ENCODE data around the gene LSS.
"Not testable (repeated sequence)": the region's sequence is repeated elsewhere in the genome, so short reads cannot be mapped to it uniquely, and the experiment has no call there.

The LSS gene

DNA sequence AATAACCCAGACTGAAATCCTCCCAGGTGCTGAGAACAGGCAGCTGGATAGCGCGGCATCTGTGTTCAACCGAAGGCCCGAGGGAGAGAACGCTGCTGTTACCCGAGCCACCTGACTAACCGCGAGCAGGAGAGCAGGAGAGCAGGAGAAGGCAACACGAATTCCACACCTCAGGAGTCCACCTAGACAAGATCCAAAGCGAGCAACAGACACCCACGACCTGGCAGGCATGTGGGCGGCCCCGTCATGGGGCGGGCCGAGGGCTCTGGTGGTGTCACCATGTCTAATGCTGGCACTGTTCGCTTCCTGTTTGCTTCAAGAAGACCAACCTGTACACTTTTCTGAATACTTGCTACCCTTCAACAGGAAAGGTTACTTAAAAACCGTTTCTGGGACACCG lies 23.4 kb downstream of the LSS start:
- DNase-seq (ENCODE audit: low read depth in 2 of 2): no peak

DNA sequence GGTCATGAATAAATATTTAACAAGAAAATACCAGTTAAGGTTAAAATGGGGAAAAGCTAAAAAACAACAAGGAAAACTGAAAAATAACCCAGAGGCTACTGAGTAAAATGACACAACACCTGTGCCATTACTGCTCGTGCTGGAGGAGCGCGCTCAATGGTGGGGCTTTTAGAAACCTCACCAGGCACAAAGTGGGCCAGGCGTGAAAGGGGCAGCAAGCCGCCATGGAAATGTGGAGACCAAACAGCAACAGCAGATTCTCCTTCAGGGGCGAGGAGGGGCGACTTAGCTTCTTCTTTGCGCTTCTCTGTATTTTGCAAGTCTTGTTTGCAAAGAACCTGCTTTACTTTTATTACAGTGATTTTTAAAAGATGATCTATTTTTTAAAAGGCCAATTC lies 25.4 kb downstream of the LSS start:
- DNase-seq (ENCODE audit: low read depth in 2 of 2): no peak

DNA sequence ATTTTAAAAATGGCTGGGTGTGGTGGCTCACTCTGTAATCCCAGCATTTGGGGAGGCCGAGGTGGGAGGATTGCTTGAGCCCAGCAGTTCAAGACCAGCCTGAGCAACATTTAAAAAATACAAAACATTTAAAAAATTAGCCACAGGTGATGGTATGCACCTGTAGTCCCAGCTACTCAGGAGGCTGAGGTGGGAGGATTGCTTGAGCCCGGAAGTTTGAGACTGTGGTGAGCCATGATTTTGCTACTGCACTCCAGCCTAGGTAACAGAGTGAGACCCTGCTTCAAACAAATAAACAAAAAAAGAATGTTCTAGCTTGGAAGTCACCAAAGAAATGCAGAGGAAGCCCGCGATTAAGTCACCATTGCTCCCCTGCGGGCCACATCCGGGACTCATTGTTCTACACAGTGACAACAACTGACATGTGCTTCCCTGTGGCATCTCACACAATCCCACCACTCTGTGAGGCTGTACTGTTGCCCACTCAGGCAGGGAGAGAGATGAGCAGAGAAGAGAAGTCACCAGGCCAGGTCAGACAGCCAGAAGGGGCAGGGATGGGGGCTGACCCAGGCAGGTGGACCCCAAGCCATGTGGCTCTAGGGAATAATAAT lies 25.9 kb downstream of the LSS start:
- no peak for DNase-seq (ENCODE audit: low read depth in 2 of 2)

DNA sequence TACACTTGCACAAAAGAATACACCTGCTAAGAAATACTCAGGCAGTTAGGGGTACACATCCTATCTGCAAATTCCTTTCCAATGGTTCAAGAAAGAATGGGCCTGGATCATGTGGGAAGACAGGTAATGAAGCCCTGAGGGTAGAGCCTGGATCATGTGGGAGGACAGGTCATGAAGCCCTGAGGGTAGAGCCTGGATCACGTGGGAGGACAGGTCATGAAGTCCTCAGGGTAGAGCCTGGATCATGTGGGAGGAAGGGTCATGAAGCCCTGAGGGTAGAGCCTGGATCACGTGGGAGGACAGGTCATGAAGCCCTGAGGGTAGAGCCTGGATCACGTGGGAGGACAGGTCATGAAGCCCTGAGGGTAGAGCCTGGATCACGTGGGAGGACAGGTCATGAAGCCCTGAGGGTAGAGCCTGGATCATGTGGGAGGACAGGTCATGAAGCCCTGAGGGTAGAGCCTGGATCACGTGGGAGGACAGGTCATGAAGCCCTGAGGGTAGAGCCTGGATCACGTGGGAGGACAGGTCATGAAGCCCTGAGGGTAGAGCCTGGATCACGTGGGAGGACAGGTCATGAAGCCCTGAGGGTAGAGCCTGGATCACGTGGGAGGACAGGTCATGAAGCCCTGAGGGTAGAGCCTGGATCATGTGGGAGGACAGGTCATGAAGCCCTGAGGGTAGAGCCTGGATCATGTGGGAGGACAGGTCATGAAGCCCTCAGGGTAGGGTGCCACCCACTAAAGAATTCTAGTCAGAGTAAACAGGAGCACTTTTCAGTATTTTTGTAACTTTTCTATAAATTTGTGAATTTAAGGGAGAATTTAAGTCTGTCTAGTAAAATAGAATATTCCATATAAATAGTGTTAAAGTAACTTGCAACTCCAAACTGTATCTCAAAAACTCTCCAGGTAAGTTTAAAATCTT lies 27.4 kb downstream of the LSS start:
- DNase-seq (ENCODE audit: low read depth in 2 of 2): not testable (repeated sequence)

DNA sequence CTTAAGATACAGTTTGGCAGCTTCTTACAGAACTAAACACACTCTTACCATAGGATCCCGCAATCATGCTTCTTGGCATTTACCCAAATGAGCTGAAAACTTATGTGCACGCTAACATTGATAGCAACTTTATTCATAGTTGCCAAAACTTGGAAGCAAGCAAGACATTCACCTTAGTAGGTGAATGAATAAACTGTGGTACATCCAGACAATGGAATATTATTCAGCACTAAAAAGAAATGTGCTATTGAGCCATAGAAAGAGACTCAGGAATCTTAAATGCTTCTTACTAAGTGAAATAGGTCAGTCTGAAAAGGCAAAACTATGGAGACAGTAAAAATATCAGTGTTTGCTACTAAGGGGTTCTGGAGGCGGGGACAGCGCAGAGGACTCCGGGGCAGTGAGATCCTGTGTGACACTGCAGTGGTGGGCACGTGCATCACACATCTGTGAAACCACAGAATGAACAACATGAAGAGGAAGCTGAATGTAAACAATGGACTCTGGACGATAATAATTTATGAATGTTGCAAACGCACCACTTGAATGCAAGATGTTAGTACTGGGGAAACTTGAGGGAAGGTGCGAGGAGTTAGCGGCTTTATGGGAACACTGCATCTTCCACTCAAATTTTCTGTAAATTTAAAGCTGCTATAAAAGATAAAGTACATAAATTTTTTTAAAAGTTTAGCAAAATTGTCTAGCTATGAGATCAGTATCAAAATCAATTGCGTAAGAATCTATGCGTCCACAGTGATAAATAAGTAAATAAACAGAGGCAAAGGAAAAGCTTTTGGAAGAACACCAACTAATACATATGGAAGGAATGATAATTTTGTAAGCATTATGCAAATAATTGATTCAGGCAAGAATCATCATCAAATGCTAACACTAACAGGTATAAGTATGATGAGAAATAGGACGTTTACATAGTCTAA lies 28.9 kb downstream of the LSS start:
- DNase-seq (ENCODE audit: low read depth in 2 of 2): no peak

DNA sequence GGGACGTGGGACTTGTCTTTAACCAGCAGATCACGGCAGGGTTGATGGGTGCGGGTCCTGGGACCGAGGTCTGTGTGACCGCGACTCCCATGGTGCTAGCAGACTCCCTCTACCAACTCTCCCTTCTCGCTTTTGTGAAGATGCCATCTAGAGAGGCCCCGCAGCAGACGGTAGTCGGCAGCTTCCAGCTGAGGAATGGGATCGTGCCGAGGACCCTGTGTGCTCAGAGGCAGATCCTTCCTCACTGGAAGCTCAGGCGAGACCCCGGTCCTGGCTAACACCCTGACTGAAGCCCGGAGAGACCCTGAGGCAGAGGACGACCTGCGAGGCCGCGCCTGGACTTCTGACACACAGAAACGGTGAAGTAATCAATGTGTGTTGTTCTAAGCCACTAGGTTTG lies 31.8 kb downstream of the LSS start:
- no peak for DNase-seq (ENCODE audit: low read depth in 2 of 2)

DNA sequence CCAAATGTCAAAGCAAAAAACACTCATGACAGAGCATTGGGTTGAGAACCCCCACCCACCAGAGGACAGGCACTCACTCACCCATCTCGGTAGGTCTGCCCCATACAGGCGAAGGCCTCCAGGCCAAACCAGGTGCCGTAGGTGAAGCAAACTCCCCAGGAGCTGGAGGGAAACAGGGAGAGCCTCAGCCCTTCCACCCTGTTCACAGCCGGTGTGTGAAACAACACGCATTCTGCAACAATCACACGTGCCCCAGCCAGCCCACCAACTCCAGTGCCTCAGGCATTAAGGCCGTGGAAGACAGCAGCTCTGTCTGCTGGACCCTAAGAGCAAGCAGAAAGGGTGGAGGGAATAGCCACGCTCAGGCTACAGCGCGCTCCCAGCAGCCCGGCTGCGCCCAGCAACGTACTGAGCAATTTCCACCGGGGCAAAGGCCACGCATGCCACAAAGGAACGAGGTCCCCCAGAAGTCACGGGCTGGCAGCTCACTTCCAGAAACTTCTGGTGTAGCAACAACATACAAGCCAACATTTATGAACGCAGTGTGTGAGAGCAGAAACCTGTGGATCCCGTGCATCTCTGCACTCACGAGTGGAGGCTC lies 32.9 kb downstream of the LSS start:
- DNase-seq (ENCODE audit: low read depth in 2 of 2): no peak

DNA sequence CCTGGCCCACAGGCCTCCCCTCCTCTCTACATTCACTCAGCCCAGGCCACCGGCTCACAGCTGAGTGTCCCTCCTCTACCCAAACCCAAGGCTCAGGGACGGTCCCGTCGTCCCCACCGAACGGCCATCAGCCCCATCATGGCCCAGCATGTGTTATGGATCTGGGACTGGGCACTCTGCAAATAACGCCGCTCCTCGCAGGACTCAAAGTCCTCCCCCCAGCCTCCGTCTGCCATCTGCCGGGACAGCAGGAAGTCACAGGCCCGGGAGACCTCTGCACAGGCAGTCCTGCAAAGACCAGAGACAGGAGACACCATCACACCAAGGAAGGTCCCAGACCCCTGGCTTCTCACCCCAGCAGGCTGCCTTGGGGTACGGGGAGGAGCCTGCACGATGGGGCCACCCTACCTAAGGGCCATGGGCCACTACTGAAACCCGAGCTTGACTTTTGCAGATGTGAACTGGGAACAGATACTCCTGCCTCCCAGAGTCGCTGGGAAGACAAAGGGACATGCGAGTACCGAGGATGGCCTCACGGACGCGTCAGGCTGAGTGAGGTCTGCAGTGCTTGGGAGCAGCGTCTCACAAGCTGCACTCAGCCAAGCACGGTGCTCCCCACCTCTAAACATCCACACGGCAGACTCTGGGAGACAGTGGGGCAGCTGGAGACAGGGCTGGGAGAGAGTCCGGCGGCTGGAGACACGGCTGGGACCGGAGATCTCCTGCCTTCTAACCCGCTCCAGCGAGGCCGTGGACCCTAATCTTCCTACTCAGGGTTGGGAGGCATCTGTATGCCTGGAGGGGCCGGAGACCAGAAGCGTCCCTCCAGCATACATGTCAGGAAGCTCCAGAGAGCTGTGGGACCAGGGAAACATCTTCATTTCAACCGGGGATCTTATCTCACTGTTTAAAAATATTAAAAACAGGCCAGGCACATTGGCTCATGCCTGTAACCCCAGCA lies 33.9 kb downstream of the LSS start:
- no peak for DNase-seq (ENCODE audit: low read depth in 2 of 2)

DNA sequence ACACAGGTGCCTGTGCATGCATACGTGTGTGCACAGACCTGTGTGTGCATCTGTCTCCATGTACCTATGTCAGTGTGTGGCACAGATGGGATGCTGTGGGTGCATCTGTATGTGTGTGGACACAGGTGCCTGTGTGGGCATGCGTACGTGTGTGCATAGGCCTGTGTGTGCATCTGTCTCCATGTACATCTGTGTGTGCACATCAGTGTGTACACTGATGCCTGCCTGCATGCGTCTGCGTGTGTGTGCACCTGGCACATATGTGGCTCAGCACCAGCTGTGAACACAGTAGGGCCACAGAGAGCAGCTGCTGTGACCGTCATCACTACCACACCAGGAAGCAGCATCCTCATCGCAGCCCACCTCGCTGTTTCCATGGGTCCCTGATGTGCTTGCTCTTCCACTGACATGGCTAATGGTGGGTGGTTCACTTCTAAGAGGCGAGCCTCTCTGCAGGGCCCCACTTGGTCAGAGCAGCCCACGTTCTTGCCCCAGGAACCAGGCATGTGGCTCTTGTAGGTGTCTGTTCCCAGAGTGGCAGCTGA lies 34.7 kb downstream of the LSS start:
- DNase-seq (ENCODE audit: low read depth in 2 of 2): no peak

DNA sequence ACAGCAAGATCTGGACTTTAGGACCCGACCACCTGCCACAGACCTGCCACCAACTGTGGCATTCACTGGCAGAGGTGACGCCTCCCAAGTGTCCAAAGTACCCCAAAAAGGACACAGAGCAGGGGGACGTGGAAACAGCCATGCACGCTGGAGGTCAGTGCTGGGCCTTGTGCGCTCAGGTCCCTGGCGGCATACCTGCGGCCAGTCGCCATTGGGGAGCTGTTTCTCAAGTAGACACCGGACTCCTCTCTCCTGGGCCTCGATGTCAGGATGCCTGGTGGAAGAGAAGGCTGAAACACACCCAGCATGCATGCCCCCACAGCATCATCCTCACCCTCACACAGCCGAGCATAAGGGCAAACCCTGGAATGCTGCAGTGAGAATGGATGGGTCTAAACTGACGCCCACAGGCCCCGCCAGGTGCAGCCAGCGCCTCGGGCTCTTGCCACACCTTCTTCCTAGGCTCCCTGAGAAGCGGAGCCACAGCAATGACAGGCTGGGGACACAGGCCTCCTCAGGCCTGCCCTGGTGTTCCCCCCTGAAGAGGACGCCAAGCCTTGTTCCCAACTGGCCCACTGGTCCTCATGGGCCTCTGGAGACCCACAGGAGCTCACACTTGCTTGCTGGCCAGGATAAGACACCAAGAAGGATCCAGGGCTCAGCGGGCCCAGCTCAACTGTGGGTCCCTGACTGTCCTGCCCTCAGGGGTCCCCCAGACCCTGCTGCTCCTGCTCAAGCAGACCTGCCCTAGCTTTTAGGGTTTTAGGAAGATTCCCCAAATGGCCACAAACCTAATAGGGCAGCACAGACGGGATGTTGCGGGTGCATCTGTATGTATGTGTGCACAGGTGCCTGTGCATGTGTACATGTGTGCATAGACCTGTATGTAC lies 36.6 kb downstream of the LSS start:
- DNase-seq (ENCODE audit: low read depth in 2 of 2): no peak

DNA sequence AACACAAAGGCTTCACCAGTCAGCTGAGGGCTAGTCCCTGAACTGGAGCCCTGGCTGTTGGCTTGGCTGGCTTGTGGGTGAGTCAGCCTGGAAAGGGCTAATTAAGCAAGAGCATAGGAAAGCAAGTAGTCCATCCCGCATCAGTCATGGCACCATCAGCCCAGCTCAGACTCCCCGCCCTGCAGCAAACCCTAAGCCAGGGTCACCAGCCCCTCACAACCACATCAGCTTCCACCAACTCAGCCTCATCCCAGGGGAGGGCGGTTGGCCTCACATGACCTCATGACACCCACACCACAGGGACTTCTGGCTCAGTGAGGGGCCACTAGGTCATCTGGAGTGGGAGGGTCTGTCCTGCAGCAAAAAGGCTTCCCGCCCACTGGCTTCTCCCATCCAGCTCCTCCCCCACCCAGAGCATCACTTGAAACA lies 37.3 kb downstream of the LSS start:
- no peak for DNase-seq (ENCODE audit: low read depth in 2 of 2)

DNA sequence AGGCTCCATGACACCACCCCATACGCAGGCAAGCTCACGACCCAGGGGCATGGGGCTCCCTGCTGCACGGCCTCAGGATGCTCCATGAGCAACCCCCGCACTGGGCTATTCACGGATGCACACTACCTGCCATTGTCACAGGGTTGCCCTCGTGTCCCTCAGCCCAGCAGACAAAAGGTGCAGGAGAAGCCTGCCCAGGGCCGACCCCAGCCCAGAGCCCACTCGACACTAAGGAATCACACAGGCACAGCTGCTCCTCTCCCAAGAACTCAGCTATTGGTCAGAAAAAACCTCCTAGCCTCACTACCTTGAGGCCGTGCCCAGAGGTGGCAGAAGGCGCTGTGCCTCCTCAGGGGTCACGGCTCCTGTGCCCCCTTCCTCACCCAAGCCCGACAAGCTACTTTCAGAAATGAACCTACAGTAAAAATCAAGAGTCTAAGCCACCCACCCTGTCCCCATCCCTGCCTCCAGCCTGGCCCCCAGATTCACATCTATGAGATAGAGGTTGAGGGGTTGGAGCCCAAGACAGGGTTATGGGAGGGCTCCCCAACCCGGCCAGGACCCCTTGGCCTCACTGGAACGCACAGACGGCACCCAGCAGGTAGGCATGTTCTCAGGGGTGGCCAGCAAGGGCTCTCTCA lies 38.0 kb downstream of the LSS start:
- DNase-seq (ENCODE audit: low read depth in 2 of 2): no peak

DNA sequence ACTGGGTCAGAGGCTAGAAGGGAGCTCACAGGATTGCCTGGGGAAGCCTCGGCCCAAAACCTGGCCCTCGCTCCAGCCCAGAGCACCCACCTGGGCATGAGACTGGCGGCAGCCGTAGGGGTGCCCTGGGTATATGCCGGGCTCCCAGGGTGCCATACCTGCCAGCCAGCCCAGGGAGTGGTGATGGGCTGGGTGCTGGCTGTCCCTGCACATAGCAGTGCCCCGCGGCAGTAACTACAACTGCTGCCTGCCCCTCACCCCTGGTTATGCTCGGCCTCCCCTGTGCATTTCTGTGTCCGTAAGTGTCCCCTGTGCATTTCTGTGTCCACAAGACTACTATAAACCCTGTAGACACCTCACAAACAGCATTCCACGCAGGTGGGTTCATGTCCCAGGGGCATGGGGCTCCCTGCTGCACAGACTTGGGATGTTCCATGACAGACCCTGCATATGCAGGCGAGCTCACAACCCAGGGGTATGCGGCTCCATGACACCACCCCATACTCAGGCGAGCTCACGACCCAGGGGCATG lies 38.5 kb downstream of the LSS start:
- DNase-seq (ENCODE audit: low read depth in 2 of 2): no peak

DNA sequence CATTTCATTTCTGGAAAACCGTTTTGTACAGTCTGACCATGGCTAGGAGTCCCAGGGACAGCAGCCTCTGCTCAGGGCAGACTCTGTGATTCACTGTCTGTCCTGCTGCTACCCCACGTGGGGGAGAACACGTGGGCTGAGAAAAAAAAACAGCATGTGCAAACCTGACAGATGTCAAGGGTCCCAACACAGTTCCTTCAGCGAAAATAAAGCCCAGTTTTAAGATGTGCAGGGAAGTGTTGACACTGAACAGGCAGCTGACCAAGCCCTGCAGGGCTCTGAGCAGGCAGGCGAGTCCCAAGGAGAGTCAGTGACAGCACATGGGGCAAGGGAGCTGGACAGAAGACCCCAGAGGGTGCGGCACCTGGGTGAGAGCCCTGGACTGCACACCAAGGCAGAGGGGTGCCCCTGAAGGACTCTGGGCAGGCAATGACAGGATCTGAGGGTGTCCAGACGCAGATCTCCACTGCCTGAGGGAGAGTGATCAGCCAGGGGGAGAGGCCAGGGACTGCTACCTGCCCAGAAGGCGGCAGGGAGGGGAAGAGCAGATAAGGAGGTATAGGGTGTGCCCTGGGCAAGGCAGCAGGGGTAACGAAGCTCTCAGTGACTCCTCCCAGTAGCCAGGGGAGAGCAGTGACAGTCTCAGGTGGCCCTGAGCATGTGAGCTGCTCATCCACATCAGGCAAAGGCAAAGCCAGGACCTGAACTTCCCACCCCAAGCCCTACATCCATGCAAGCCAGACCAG lies 39.2 kb downstream of the LSS start:
- no peak for DNase-seq (ENCODE audit: low read depth in 2 of 2)

DNA sequence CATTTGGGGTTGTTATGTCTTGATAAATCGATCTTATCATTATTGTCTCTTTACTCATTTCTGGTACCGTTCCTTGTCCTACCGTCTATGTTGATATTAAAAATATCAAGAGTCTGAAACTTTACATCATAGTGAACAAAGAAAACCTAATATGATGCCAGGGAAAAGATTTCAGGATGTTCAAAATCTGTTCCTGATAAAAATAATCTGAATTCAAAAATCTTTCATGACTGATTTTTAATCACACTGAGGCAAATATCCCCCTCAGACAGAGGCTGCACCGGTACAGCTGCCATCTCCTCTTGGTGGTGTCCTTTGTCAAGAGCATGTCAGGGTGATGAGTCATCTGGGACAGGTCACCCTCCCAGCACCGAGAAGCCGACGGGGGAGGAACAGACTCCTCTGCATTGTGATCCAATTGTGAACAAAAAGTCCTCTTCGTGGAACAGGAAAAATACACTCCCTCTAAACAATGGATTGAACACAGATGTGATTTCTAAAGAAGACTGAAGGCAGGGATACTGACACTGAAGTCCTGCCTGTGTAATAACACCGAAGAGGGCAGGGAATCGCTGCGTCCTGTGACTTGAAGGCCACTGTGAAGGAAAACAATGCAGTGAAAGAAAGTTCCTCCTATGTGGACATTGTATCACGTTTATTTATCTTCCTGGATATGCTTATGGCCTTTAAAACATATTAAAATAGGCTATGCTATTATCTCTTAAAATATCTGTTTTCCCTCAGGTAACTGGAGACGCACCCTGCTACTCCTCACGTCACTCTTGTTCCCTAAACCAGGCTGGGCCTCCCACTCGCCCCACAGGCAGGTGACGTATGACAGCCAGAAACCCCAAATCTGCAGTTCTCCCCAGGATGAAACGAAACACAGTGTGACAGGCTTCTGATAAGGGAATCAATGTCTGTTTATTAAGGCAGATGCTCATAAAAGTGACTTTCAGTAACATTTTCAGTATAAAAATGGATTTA lies 40.1 kb downstream of the LSS start:
- DNase-seq (ENCODE audit: low read depth in 2 of 2): no peak

DNA sequence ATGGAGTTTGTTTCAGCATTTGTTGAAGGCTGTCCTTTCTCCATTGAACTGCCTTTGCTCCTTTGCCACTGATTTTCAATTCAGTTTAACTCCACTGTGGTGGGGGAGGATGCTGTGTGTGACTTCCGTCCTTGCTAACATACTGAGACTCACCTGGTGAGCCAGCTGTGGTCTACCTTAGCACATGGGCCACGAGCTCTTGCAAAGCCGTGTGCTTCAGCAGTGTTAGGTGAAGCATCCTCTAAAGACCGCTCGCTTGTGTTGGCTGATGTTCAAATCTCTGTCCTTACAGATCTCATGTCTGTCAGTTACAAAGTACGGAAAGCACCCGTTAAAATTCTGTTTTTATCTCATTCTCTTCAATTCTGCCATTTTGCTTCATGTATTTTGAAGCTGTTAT lies 40.8 kb downstream of the LSS start:
- no peak for DNase-seq (ENCODE audit: low read depth in 2 of 2)

DNA sequence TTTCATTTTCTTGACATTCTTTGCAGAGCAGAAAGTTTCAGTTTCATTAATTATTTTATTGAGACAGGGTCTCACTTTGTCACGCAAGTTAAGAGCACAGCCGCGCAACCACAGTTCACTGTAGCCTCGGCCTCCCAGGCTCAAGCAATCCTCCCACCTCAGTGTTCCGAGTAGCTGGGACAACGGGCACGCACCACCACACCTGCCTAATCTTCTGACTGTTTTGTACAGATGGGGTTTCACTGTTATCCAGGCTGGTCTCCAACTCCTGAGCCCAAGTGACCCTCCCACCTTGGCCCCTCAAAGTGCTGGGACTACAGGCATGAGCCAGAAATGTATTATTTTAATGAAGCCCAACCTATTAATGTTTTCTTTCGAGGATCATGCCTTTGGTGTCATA lies 41.3 kb downstream of the LSS start:
- DNase-seq (ENCODE audit: low read depth in 2 of 2): no peak

All from stimulated activated CD8-positive, alpha-beta memory T cell treated with anti-CD3 and anti-CD28 coated beads, Interleukin-15, amount 100 ng/mL, for 48 hours (primary cell).